K562 (cell line): ENCODE measurements around the gene ST3GAL3. TPM values are rescaled to one million over a fixed set of nuclear protein-coding genes. Genes with fewer than 3 reads are reported as not detected.
A peak's percentile ranks its signal among the peaks of the same experiment; 100 is the strongest.

Experiments used
- ARID1B ChIP-seq: fragments of 450-650 bp; IDR thresholded peaks from 2 replicates; pipeline ENCODE4 v1.6.1; 2016; ENCODE audit warnings: antibody characterized with exemption, mild to moderate bottlenecking, inconsistent platforms
- BRD9 ChIP-seq: fragments of 450-650 bp; IDR thresholded peaks from 2 replicates; pipeline ENCODE4 v1.6.1; 2018; ENCODE audit warnings: low read depth; ENCODE audit not compliant: partially characterized antibody
- HIVEP1 ChIP-seq: fragments of 250-450 bp; sonication (Bioruptor Pico); IDR thresholded peaks from 2 replicates; pipeline ENCODE4 v1.4.0; 2020; ENCODE audit warnings: mild to moderate bottlenecking
- PML ChIP-seq: IDR thresholded peaks from 2 replicates; pipeline ENCODE4 v1.6.1; 2012; ENCODE audit warnings: low read length, inconsistent platforms
- RBM22 ChIP-seq: fragments of 200-400 bp; formaldehyde crosslinking; IDR thresholded peaks from 2 replicates; pipeline ENCODE4 v1.6.1; 2018; ENCODE audit warnings: low read length, low read depth; ENCODE audit not compliant: poor library complexity, severe bottlenecking
- RNF219 ChIP-seq: fragments of 250-450 bp; sonication (Bioruptor Pico); IDR thresholded peaks from 2 replicates; pipeline ENCODE4 v1.5.0; 2022; ENCODE audit warnings: mild to moderate bottlenecking
- SETDB1 ChIP-seq: IDR thresholded peaks from one replicate; pipeline ENCODE4 v1.6.1; 2012; ENCODE audit warnings: low read length, control low read depth, inconsistent platforms
- SIRT6 ChIP-seq: IDR thresholded peaks from one replicate; pipeline ENCODE4 v1.6.1; 2012; ENCODE audit warnings: low read depth, mild to moderate bottlenecking, control low read depth, inconsistent platforms, low read length, moderate library complexity
- SMARCC2 ChIP-seq: fragments of 450-650 bp; IDR thresholded peaks from 2 replicates; pipeline ENCODE4 v1.6.1; 2017; ENCODE audit warnings: antibody characterized with exemption, moderate library complexity, mild to moderate bottlenecking, low read depth
- SMC3 ChIP-seq: conservative IDR thresholded peaks from 2 replicates; pipeline ENCODE4 v1.6.1; 2011; ENCODE audit warnings: low read depth, low read length, improper control_type of control experiment; ENCODE audit not compliant: insufficient read depth
- SP2 ChIP-seq: IDR thresholded peaks from 2 replicates; pipeline ENCODE4 v1.6.1; 2011; ENCODE audit warnings: mild to moderate bottlenecking, low read depth, low read length, moderate library complexity; ENCODE audit not compliant: poor library complexity, severe bottlenecking; ENCODE audit errors: extremely low read depth
- SRSF1 ChIP-seq: fragments of 200-400 bp; formaldehyde crosslinking; IDR thresholded peaks from 2 replicates; pipeline ENCODE4 v1.6.1; 2017; ENCODE audit warnings: mild to moderate bottlenecking, low read depth, low read length, moderate library complexity
- TCF7 ChIP-seq: sonication (generic); IDR thresholded peaks from 2 replicates; pipeline ENCODE4 v1.6.1; 2016; ENCODE audit warnings: antibody characterized with exemption, borderline replicate concordance
- USF1 ChIP-seq: sonication (generic); formaldehyde crosslinking; IDR thresholded peaks from 2 replicates; pipeline ENCODE4 v1.9.0; 2022; ENCODE audit warnings: mild to moderate bottlenecking, missing genetic modification reagents
- ZBTB43 ChIP-seq: sonication (generic); formaldehyde crosslinking; IDR thresholded peaks from 2 replicates; pipeline ENCODE4 v1.8.0; 2023; ENCODE audit warnings: mild to moderate bottlenecking, missing genetic modification reagents
- ZNF143 ChIP-seq: sonication (generic); formaldehyde crosslinking; IDR thresholded peaks from 2 replicates; pipeline ENCODE4 v1.9.0; 2022; ENCODE audit warnings: mild to moderate bottlenecking, missing genetic modification reagents
- ZNF217 ChIP-seq: sonication (generic); formaldehyde crosslinking; IDR thresholded peaks from 2 replicates; pipeline ENCODE4 v1.8.0; 2022; ENCODE audit warnings: mild to moderate bottlenecking, missing genetic modification reagents
- ZNF232 ChIP-seq: sonication (generic); formaldehyde crosslinking; IDR thresholded peaks from 2 replicates; pipeline ENCODE4 v1.8.0; 2022; ENCODE audit warnings: mild to moderate bottlenecking, missing genetic modification reagents
- ZNF324 ChIP-seq: fragments of 250-450 bp; sonication (Bioruptor Pico); IDR thresholded peaks from 2 replicates; pipeline ENCODE4 v1.4.0; 2020; ENCODE audit warnings: mild to moderate bottlenecking
- ZNF347 ChIP-seq: fragments of 450-650 bp; formaldehyde crosslinking; IDR thresholded peaks from 2 replicates; pipeline ENCODE4 v1.4.0; 2020; ENCODE audit warnings: low read depth, mild to moderate bottlenecking, moderate library complexity
- ZNF518B ChIP-seq: fragments of 250-450 bp; sonication (Bioruptor Pico); IDR thresholded peaks from 2 replicates; pipeline ENCODE4 v1.5.0; 2021; ENCODE audit warnings: mild to moderate bottlenecking, moderate library complexity
- polyA plus RNA-seq, 8 experiments: library from polyadenylated mRNA; depleted of rRNA in 4 of 8; stranded (reverse) in 5 of 8; unstranded in 3 of 8; fragments of >200 nt; fragmentation: Nextera tagmentation in 2 of 8; fragmentation: Illumina TruSeq in 1 of 8; extraction: Ambion mirVana in 2 of 8; extraction: Trizol in 1 of 8; gene quantifications; 2 replicates each; pipeline versions ENCODE4 v1.2.1 to v1.2.3, GENCODE V29; 2011 to 2014; ENCODE audit warnings: inconsistent platforms in 1 of 8, missing spikeins in 1 of 8
- total RNA-seq, 7 experiments: library from RNA; depleted of rRNA in 6 of 7; stranded (reverse); fragments of >200 nt in 6 of 7; fragmentation: Illumina TruSeq in 2 of 7; extraction: Trizol in 2 of 7; gene quantifications; 2 replicates each; pipeline versions ENCODE4 v1.2.1 to v1.2.3, GENCODE V29; 2011 to 2021; ENCODE audit warnings: low replicate concordance in 1 of 7

The ST3GAL3 gene
- total and polyA plus RNA-seq, 9 of the 15 experiments (the other 6 are each of a cell fraction or from before 2014, with no cell fraction given), result 1.2 to 18.9 (median 11.0) TPM

- TF ChIP-seq USF1 (CRISPR knock-in tag) (peak; percentile 100), ZNF518B (CRISPR knock-in tag) (no peak), ZNF217 (CRISPR knock-in tag) (no peak), TCF7 (no peak), HIVEP1 (CRISPR knock-in tag) (peak; percentile 4; the same call in 1 of the 2 replicates), SRSF1 (no peak), ZNF347 (no peak), ZNF143 (CRISPR knock-in tag) (peak; percentile 99), SMC3 (no peak; the same call in 1 of the 2 replicates), RNF219 (CRISPR knock-in tag) (no peak), BRD9 (no peak), RBM22 (peak; percentile 16), PML (peak; percentile 51; the same call in 1 of the 2 replicates), SMARCC2 (no peak), ZNF232 (CRISPR knock-in tag) (no peak), SETDB1 (no peak), SP2 (no peak), SIRT6 (no peak), ZBTB43 (CRISPR knock-in tag) (no peak; the same call in 1 of the 2 replicates), ARID1B (no peak), ZNF324 (CRISPR knock-in tag) (no peak)
Observed at GRCh38 chr1:43974443-43975248, 267.3 kb downstream of the ST3GAL3 start, which contains the start of gene ATP6V0B (continued).
